Measurements from ENCODE around the gene MTCL1.

- TF ChIP-seq, protein P1, sequence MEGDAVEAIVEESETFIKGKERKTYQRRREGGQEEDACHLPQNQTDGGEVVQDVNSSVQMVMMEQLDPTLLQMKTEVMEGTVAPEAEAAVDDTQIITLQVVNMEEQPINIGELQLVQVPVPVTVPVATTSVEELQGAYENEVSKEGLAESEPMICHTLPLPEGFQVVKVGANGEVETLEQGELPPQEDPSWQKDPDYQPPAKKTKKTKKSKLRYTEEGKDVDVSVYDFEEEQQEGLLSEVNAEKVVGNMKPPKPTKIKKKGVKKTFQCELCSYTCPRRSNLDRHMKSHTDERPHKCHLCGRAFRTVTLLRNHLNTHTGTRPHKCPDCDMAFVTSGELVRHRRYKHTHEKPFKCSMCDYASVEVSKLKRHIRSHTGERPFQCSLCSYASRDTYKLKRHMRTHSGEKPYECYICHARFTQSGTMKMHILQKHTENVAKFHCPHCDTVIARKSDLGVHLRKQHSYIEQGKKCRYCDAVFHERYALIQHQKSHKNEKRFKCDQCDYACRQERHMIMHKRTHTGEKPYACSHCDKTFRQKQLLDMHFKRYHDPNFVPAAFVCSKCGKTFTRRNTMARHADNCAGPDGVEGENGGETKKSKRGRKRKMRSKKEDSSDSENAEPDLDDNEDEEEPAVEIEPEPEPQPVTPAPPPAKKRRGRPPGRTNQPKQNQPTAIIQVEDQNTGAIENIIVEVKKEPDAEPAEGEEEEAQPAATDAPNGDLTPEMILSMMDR (conservative IDR thresholded peaks at IDR 0.05; ENCODE audit: low read length): no peak
- TF ChIP-seq EZH2phosphoT487 (IDR thresholded peaks at IDR 0.05; ENCODE audit: borderline replicate concordance): no peak
Observed at GRCh38 chr18:8803957-8804356, 98.6 kb downstream of the MTCL1 start.

All from Loucy (cell line).